ENCODE results near the gene ZFYVE27.

ZFYVE27 gene

GRCh38 chr10:97760461-97761257, 23.7 kb downstream of the ZFYVE27 start:
- DNase-seq (ENCODE audit: low read depth), result no peak
- no peak overlapping the region for H3K4me3 ChIP-seq (ENCODE audit: low read depth, low read length)
- TF ChIP-seq CTCF (IDR thresholded peaks at IDR 0.05; ENCODE audit: insufficient read depth, low read depth, low read length, missing control alignments), result no peak

- no peak overlapping the region for H3K4me3 ChIP-seq (ENCODE audit: low read depth, low read length)
- DNase-seq (ENCODE audit: low read depth), result no peak
- TF ChIP-seq CTCF (IDR thresholded peaks at IDR 0.05; ENCODE audit: insufficient read depth, low read depth, low read length, missing control alignments), result no peak
These were observed 24.5 kb downstream of the ZFYVE27 start for GRCh38 chr10:97761331-97761865.

- no peak overlapping the region for H3K4me3 ChIP-seq (ENCODE audit: low read depth, low read length)
- DNase-seq (ENCODE audit: low read depth), result no peak
- TF ChIP-seq CTCF (IDR thresholded peaks at IDR 0.05; ENCODE audit: insufficient read depth, low read depth, low read length, missing control alignments), result no peak
These were observed 25.1 kb downstream of the ZFYVE27 start for GRCh38 chr10:97762056-97762455.

- DNase-seq (ENCODE audit: low read depth), result no peak
- no peak overlapping the region for H3K4me3 ChIP-seq (ENCODE audit: low read depth, low read length)
- TF ChIP-seq CTCF (IDR thresholded peaks at IDR 0.05; ENCODE audit: insufficient read depth, low read depth, low read length, missing control alignments), result no peak
These were observed 25.9 kb downstream of the ZFYVE27 start for GRCh38 chr10:97762816-97763215.

- no peak overlapping the region for H3K4me3 ChIP-seq (ENCODE audit: low read depth, low read length)
- no peak for DNase-seq (ENCODE audit: low read depth)
- no peak for TF ChIP-seq CTCF (IDR thresholded peaks at IDR 0.05; ENCODE audit: insufficient read depth, low read depth, low read length, missing control alignments)
These were observed 26.5 kb downstream of the ZFYVE27 start for GRCh38 chr10:97763411-97763810.

- no peak for TF ChIP-seq CTCF (IDR thresholded peaks at IDR 0.05; ENCODE audit: insufficient read depth, low read depth, low read length, missing control alignments)
- DNase-seq (ENCODE audit: low read depth), result no peak
These were observed 27.0 kb downstream of the ZFYVE27 start for GRCh38 chr10:97763947-97764346.

More at GRCh38 chr10:97763947-97764346, 27.0 kb downstream of the ZFYVE27 start:
- H3K4me3 ChIP-seq (ENCODE audit: low read depth, low read length), result no peak overlapping the region

Measured in GM12865 (cell line).